Measurements from ENCODE around the gene ADNP2.

Gene ADNP2

DNA sequence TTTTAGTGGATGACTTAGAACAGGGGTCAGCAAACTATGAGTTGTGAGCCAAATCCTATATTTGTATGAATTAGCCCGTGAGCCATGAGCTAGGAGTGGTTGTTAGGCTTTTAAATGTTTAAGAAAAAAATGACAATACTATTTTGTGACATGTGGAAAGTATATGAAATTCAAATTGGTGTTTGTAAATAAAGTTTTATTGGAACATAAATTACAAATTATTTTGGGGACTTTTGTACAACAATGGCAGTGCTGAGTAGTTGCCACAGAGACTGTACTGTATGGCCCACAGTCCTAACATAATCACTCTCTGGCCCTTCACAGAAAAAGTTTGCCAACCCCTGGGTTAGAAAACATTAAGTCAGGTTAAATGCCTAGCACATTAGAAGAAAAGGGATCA, 26.1 kb downstream of the ADNP2 start:
- peaks cover 19% of the 10 kb centered on the region for H3K36me3 ChIP-seq (ENCODE audit: control insufficient read depth, insufficient read depth, low read length)
- no peak overlapping the region for H3K9ac ChIP-seq (ENCODE audit: low read length)
- H3K27ac ChIP-seq (ENCODE audit: low read depth, low read length) = no peak overlapping the region
- no peak overlapping the region for H3K4me3 ChIP-seq (ENCODE audit: low read length)
- H3K4me1 ChIP-seq (ENCODE audit: control insufficient read depth, insufficient read depth, low read length) = no peaks in the 10 kb centered on the region
- H3K27me3 ChIP-seq (ENCODE audit: control insufficient read depth, insufficient read depth, low read length) = no peaks in the 10 kb centered on the region

DNA sequence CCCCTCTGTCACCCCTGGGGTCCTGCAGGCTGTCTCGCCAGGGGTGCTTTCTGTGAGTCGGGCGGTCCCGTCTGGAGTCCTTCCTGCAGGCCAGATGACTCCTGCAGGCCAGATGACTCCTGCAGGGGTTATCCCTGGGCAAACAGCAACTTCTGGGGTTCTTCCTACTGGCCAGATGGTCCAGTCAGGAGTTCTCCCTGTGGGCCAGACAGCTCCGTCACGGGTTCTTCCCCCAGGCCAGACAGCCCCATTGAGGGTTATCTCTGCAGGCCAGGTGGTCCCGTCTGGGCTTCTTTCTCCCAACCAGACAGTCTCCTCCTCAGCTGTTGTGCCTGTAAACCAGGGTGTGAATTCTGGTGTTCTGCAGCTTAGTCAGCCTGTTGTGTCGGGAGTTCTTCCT, 27.6 kb downstream of the ADNP2 start:
- Histone ChIP-seq H3K36me3 (ENCODE audit: control insufficient read depth, insufficient read depth, low read length) (peaks cover 22% of the 10 kb centered on the region), H3K9ac (ENCODE audit: low read length) (no peak overlapping the region)

GRCh38 chr18:80137137-80137536, 28.1 kb downstream of the ADNP2 start:
- Histone ChIP-seq H3K27me3 (ENCODE audit: control insufficient read depth, insufficient read depth, low read length) (no peaks in the 10 kb centered on the region), H3K9ac (ENCODE audit: low read length) (no peak overlapping the region), H3K4me1 (ENCODE audit: control insufficient read depth, insufficient read depth, low read length) (no peaks in the 10 kb centered on the region), H3K27ac (ENCODE audit: low read depth, low read length) (no peak overlapping the region), H3K4me3 (ENCODE audit: low read length) (no peak overlapping the region), H3K36me3 (ENCODE audit: control insufficient read depth, insufficient read depth, low read length) (peaks cover 22% of the 10 kb centered on the region)

More for the DNA sequence above, 27.6 kb downstream of the ADNP2 start:
- Histone ChIP-seq H3K4me3 (ENCODE audit: low read length) (no peak overlapping the region), H3K27ac (ENCODE audit: low read depth, low read length) (no peak overlapping the region), H3K4me1 (ENCODE audit: control insufficient read depth, insufficient read depth, low read length) (no peaks in the 10 kb centered on the region), H3K27me3 (ENCODE audit: control insufficient read depth, insufficient read depth, low read length) (no peaks in the 10 kb centered on the region)

- Histone ChIP-seq H3K4me3 (ENCODE audit: low read length) (no peak overlapping the region), H3K4me1 (ENCODE audit: control insufficient read depth, insufficient read depth, low read length) (no peaks in the 10 kb centered on the region), H3K27ac (ENCODE audit: low read depth, low read length) (no peak overlapping the region), H3K36me3 (ENCODE audit: control insufficient read depth, insufficient read depth, low read length) (peaks cover 22% of the 10 kb centered on the region), H3K27me3 (ENCODE audit: control insufficient read depth, insufficient read depth, low read length) (no peaks in the 10 kb centered on the region), H3K9ac (ENCODE audit: low read length) (no peak overlapping the region)
Measured at GRCh38 chr18:80137976-80138375, 28.9 kb downstream of the ADNP2 start.

DNA sequence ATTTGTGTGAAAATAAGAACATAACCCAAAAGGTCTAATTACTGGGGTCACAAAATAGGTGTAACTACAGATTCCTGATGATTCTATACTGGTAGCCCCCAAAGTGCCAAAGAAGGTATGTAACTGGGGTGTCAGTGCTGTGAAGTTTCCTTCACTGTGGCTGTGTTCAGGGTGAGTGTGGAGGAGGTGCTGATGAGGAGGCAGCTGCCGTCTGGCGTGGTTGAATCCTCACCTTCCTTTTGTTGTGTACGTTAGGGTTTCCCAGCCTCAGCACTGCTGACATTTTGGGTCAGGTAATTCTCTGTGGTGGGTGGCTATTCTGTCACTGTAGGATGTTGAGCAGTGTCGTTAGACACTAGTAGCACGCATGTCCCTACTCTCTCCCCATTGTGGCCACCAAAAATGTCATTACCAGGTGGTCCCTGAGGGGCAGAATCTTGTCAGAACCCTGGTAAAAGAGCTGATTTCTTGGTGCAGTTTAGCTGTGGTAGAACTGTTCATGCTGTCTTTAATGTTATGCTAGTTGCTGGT, 31.5 kb downstream of the ADNP2 start:
- no peaks in the 10 kb centered on the region for H3K4me1 ChIP-seq (ENCODE audit: control insufficient read depth, insufficient read depth, low read length)
- no peak overlapping the region for H3K27ac ChIP-seq (ENCODE audit: low read depth, low read length)
- H3K36me3 ChIP-seq (ENCODE audit: control insufficient read depth, insufficient read depth, low read length) = peaks cover 22% of the 10 kb centered on the region
- H3K4me3 ChIP-seq (ENCODE audit: low read length) = no peak overlapping the region
- H3K9ac ChIP-seq (ENCODE audit: low read length) = no peak overlapping the region
- H3K27me3 ChIP-seq (ENCODE audit: control insufficient read depth, insufficient read depth, low read length) = no peaks in the 10 kb centered on the region

GRCh38 chr18:80143881-80144280, 34.8 kb downstream of the ADNP2 start:
- H3K4me3 ChIP-seq (ENCODE audit: low read length) = no peak overlapping the region
- no peak overlapping the region for H3K27ac ChIP-seq (ENCODE audit: low read depth, low read length)
- no peaks in the 10 kb centered on the region for H3K27me3 ChIP-seq (ENCODE audit: control insufficient read depth, insufficient read depth, low read length)
- no peak overlapping the region for H3K9ac ChIP-seq (ENCODE audit: low read length)
- peaks cover 2% of the 10 kb centered on the region for H3K36me3 ChIP-seq (ENCODE audit: control insufficient read depth, insufficient read depth, low read length)
- H3K4me1 ChIP-seq (ENCODE audit: control insufficient read depth, insufficient read depth, low read length) = no peaks in the 10 kb centered on the region

GRCh38 chr18:80145196-80145804, 36.2 kb downstream of the ADNP2 start:
- Histone ChIP-seq H3K4me1 (ENCODE audit: control insufficient read depth, insufficient read depth, low read length) (no peaks in the 10 kb centered on the region), H3K4me3 (ENCODE audit: low read length) (no peak overlapping the region), H3K27ac (ENCODE audit: low read depth, low read length) (no peak overlapping the region), H3K27me3 (ENCODE audit: control insufficient read depth, insufficient read depth, low read length) (no peaks in the 10 kb centered on the region), H3K36me3 (ENCODE audit: control insufficient read depth, insufficient read depth, low read length) (peaks cover 2% of the 10 kb centered on the region), H3K9ac (ENCODE audit: low read length) (no peak overlapping the region)

DNA sequence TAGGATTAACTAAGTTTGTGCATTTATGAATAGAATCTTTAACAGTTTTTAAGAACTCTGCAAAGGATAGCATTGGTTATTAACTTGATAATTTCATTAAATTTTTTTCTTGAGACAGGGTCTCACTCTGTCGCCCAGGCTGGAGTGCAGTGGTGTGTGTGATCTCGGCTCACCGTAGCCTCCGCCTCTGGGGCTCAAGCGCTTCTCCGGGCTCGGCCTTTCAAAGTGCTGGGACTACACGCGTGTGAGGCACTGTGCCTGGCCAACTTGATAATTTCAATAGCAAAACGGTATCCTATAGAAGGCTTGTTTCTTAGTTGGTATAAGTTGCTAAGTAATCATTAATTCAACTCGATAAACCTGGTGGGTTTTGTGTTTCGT, 38.0 kb downstream of the ADNP2 start:
- Histone ChIP-seq H3K4me3 (ENCODE audit: low read length) (peak overlapping the region; percentile 73), H3K27ac (ENCODE audit: low read depth, low read length) (no peak overlapping the region), H3K36me3 (ENCODE audit: control insufficient read depth, insufficient read depth, low read length) (no peaks in the 10 kb centered on the region), H3K27me3 (ENCODE audit: control insufficient read depth, insufficient read depth, low read length) (no peaks in the 10 kb centered on the region), H3K9ac (ENCODE audit: low read length) (no peak overlapping the region), H3K4me1 (ENCODE audit: control insufficient read depth, insufficient read depth, low read length) (no peaks in the 10 kb centered on the region)

GRCh38 chr18:80147418-80148325, 38.6 kb downstream of the ADNP2 start:
- peak overlapping the region; percentile 73 for H3K4me3 ChIP-seq (ENCODE audit: low read length)
- H3K9ac ChIP-seq (ENCODE audit: low read length) = no peak overlapping the region
- no peaks in the 10 kb centered on the region for H3K36me3 ChIP-seq (ENCODE audit: control insufficient read depth, insufficient read depth, low read length)
- H3K27me3 ChIP-seq (ENCODE audit: control insufficient read depth, insufficient read depth, low read length) = no peaks in the 10 kb centered on the region
- no peaks in the 10 kb centered on the region for H3K4me1 ChIP-seq (ENCODE audit: control insufficient read depth, insufficient read depth, low read length)
- H3K27ac ChIP-seq (ENCODE audit: low read depth, low read length) = no peak overlapping the region

- H3K36me3 ChIP-seq (ENCODE audit: control insufficient read depth, insufficient read depth, low read length) = no peaks in the 10 kb centered on the region
- no peak overlapping the region for H3K9ac ChIP-seq (ENCODE audit: low read length)
- no peaks in the 10 kb centered on the region for H3K27me3 ChIP-seq (ENCODE audit: control insufficient read depth, insufficient read depth, low read length)
- H3K27ac ChIP-seq (ENCODE audit: low read depth, low read length) = no peak overlapping the region
- H3K4me3 ChIP-seq (ENCODE audit: low read length) = peak overlapping the region; percentile 73
- no peaks in the 10 kb centered on the region for H3K4me1 ChIP-seq (ENCODE audit: control insufficient read depth, insufficient read depth, low read length)
Measured at GRCh38 chr18:80148326-80149199, 39.5 kb downstream of the ADNP2 start.

DNA sequence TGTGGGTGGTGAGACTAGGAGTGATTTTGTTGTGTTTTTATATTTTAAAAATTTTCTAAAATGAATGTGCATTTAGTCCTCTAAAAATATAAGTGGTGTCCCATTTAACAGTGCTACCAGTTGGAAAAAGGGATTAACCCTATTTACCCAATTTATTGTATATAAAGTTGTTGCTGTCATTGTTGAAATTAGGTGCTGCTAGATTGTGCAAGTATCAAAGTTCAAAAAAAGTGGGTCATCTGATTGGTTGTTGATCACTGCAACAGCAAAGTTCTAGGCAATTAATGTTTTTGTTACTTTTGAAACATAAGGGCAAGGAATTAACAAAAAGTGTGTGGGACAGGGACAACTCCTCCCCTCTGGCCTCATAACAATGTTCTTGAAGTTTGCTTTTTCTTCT, 40.6 kb downstream of the ADNP2 start:
- Histone ChIP-seq H3K36me3 (ENCODE audit: control insufficient read depth, insufficient read depth, low read length) (no peaks in the 10 kb centered on the region), H3K27ac (ENCODE audit: low read depth, low read length) (no peak overlapping the region), H3K4me3 (ENCODE audit: low read length) (no peak overlapping the region), H3K27me3 (ENCODE audit: control insufficient read depth, insufficient read depth, low read length) (no peaks in the 10 kb centered on the region), H3K9ac (ENCODE audit: low read length) (no peak overlapping the region), H3K4me1 (ENCODE audit: control insufficient read depth, insufficient read depth, low read length) (no peaks in the 10 kb centered on the region)

DNA sequence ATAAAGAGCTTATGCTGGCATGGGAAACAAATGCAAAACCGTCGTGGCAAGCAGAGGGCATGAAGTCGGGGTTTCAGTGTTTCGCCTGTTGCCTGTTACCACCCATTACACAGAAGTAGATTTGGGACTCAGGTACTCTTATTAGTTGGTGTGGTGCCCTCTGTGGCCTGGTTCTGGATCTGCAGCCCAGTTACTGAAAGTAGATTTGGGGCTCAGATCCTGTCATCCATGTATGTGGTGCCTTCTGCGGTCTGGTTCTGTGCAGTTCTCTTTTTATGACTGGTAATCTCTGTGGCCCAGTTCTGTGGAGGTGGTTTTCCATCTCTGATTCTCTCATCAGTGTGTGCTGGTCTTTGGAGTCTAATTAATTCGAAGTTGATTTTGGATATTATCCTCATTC, 45.2 kb downstream of the ADNP2 start:
- H3K4me3 ChIP-seq (ENCODE audit: low read length) = no peak overlapping the region
- H3K9ac ChIP-seq (ENCODE audit: low read length) = no peak overlapping the region
- no peak overlapping the region for H3K27ac ChIP-seq (ENCODE audit: low read depth, low read length)
- no peaks in the 10 kb centered on the region for H3K4me1 ChIP-seq (ENCODE audit: control insufficient read depth, insufficient read depth, low read length)
- H3K36me3 ChIP-seq (ENCODE audit: control insufficient read depth, insufficient read depth, low read length) = no peaks in the 10 kb centered on the region
- no peaks in the 10 kb centered on the region for H3K27me3 ChIP-seq (ENCODE audit: control insufficient read depth, insufficient read depth, low read length)

Data from rectal smooth muscle tissue (tissue), 1 donor.